SK-N-SH treated with all-trans-retinoic acid at 6 μM for 48 hours (cell line): Measurements from ENCODE around the gene PTPRCAP.
A peak's percentile ranks its signal among the peaks of the same experiment; 100 is the strongest.
"Not testable (repeated sequence)": the region's sequence is repeated elsewhere in the genome, so short reads cannot be mapped to it uniquely, and the experiment has no call there.

Experiments used
- ATAC-seq: fragments of 200-7000 bp; cut with Tn5 transposase; 3 replicates; pipeline ENCODE4 v1.9.1; 2020; ENCODE audit warnings: mild to moderate bottlenecking, moderate library complexity
- ARNTL ChIP-seq: fragments of 450-650 bp; formaldehyde crosslinking; IDR thresholded peaks from 2 replicates; pipeline ENCODE4 v1.5.0; 2020; ENCODE audit warnings: low read depth, mild to moderate bottlenecking, moderate library complexity, borderline replicate concordance
- CSDC2 ChIP-seq: fragments of 250-450 bp; sonication (Bioruptor Pico); IDR thresholded peaks from 2 replicates; pipeline ENCODE4 v1.5.0; 2020; ENCODE audit warnings: mild to moderate bottlenecking, moderate library complexity
- ESRRG ChIP-seq: fragments of 250-450 bp; sonication (Bioruptor Pico); IDR thresholded peaks from 2 replicates; pipeline ENCODE4 v1.6.1; 2021; ENCODE audit warnings: mild to moderate bottlenecking
- ISL1 ChIP-seq: fragments of 250-450 bp; sonication (Bioruptor Pico); IDR thresholded peaks from 2 replicates; pipeline ENCODE4 v2.1.2; 2022; ENCODE audit warnings: mild to moderate bottlenecking, moderate library complexity
- OSR1 ChIP-seq: fragments of 250-450 bp; sonication (Bioruptor Pico); IDR thresholded peaks from 2 replicates; pipeline ENCODE4 v1.8.0; 2022; ENCODE audit warnings: moderate library complexity, mild to moderate bottlenecking, inconsistent platforms
- POU6F1 ChIP-seq: fragments of 250-450 bp; sonication (Bioruptor Pico); IDR thresholded peaks from 2 replicates; pipeline ENCODE4 v1.8.0; 2021; ENCODE audit warnings: low read depth, mild to moderate bottlenecking, moderate library complexity, borderline replicate concordance
- RARB ChIP-seq: fragments of 250-450 bp; sonication (Bioruptor Pico); IDR thresholded peaks from 2 replicates; pipeline ENCODE4 v1.8.0; 2021; ENCODE audit warnings: mild to moderate bottlenecking, moderate library complexity
- SNAI2 ChIP-seq: fragments of 250-450 bp; sonication (Bioruptor Pico); IDR thresholded peaks from 2 replicates; pipeline ENCODE4 v1.5.0; 2020; ENCODE audit warnings: mild to moderate bottlenecking, moderate library complexity
- TCF4 ChIP-seq: fragments of 250-450 bp; sonication (Bioruptor Pico); IDR thresholded peaks from 2 replicates; pipeline ENCODE4 v1.8.0; 2021; ENCODE audit warnings: mild to moderate bottlenecking, moderate library complexity, borderline replicate concordance
- ZC3H10 ChIP-seq: fragments of 250-450 bp; sonication (Bioruptor Pico); IDR thresholded peaks from 2 replicates; pipeline ENCODE4 v1.5.1; 2021; ENCODE audit warnings: mild to moderate bottlenecking, moderate library complexity
- ZFP3 ChIP-seq: fragments of 250-450 bp; sonication (Bioruptor Pico); IDR thresholded peaks from 2 replicates; pipeline ENCODE4 v1.5.0; 2020; ENCODE audit warnings: mild to moderate bottlenecking, moderate library complexity
- ZFP30 ChIP-seq: fragments of 450-650 bp; formaldehyde crosslinking; IDR thresholded peaks from 2 replicates; pipeline ENCODE4 v1.5.0; 2022; ENCODE audit warnings: mild to moderate bottlenecking, moderate library complexity
- ZNF70 ChIP-seq: fragments of 450-650 bp; formaldehyde crosslinking; IDR thresholded peaks from 2 replicates; pipeline ENCODE4 v1.5.0; 2020; ENCODE audit warnings: mild to moderate bottlenecking, moderate library complexity
- ZNF8 ChIP-seq: fragments of 450-650 bp; formaldehyde crosslinking; IDR thresholded peaks from 2 replicates; pipeline ENCODE4 v1.5.0; 2020; ENCODE audit warnings: mild to moderate bottlenecking, moderate library complexity
- TF ChIP-seq, protein P1 (sequence below): fragments of 250-450 bp; sonication (Bioruptor Pico); IDR thresholded peaks from 2 replicates; pipeline ENCODE4 v1.5.0; 2020; ENCODE audit warnings: mild to moderate bottlenecking, moderate library complexity
- TF ChIP-seq, protein P2 (sequence below): fragments of 250-450 bp; sonication (Bioruptor Pico); IDR thresholded peaks from 2 replicates; pipeline ENCODE4 v1.8.0; 2020; ENCODE audit warnings: mild to moderate bottlenecking, moderate library complexity, borderline replicate concordance
- TF ChIP-seq, protein P3 (sequence below): fragments of 250-450 bp; sonication (Bioruptor Pico); IDR thresholded peaks from 2 replicates; pipeline ENCODE4 v1.5.1; 2021; ENCODE audit warnings: mild to moderate bottlenecking, moderate library complexity

PTPRCAP gene

GRCh38 chr11:67405688-67406339 is 31.7 kb downstream of the PTPRCAP start (continued):
- TF ChIP-seq, protein P1, sequence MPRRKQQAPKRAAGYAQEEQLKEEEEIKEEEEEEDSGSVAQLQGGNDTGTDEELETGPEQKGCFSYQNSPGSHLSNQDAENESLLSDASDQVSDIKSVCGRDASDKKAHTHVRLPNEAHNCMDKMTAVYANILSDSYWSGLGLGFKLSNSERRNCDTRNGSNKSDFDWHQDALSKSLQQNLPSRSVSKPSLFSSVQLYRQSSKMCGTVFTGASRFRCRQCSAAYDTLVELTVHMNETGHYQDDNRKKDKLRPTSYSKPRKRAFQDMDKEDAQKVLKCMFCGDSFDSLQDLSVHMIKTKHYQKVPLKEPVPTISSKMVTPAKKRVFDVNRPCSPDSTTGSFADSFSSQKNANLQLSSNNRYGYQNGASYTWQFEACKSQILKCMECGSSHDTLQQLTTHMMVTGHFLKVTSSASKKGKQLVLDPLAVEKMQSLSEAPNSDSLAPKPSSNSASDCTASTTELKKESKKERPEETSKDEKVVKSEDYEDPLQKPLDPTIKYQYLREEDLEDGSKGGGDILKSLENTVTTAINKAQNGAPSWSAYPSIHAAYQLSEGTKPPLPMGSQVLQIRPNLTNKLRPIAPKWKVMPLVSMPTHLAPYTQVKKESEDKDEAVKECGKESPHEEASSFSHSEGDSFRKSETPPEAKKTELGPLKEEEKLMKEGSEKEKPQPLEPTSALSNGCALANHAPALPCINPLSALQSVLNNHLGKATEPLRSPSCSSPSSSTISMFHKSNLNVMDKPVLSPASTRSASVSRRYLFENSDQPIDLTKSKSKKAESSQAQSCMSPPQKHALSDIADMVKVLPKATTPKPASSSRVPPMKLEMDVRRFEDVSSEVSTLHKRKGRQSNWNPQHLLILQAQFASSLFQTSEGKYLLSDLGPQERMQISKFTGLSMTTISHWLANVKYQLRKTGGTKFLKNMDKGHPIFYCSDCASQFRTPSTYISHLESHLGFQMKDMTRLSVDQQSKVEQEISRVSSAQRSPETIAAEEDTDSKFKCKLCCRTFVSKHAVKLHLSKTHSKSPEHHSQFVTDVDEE (CRISPR knock-in tag): no peak
- TF ChIP-seq ISL1: no peak
- TF ChIP-seq SNAI2 (CRISPR knock-in tag): no peak
- TF ChIP-seq, protein P2, sequence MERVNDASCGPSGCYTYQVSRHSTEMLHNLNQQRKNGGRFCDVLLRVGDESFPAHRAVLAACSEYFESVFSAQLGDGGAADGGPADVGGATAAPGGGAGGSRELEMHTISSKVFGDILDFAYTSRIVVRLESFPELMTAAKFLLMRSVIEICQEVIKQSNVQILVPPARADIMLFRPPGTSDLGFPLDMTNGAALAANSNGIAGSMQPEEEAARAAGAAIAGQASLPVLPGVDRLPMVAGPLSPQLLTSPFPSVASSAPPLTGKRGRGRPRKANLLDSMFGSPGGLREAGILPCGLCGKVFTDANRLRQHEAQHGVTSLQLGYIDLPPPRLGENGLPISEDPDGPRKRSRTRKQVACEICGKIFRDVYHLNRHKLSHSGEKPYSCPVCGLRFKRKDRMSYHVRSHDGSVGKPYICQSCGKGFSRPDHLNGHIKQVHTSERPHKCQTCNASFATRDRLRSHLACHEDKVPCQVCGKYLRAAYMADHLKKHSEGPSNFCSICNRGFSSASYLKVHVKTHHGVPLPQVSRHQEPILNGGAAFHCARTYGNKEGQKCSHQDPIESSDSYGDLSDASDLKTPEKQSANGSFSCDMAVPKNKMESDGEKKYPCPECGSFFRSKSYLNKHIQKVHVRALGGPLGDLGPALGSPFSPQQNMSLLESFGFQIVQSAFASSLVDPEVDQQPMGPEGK (CRISPR knock-in tag): no peak

GRCh38 chr11:67405196-67405567 is 32.3 kb downstream of the PTPRCAP start:
- ATAC-seq: no peak
- TF ChIP-seq RARB (CRISPR knock-in tag) (no peak), ZC3H10 (CRISPR knock-in tag) (no peak), SNAI2 (CRISPR knock-in tag) (no peak), ARNTL (no peak), CSDC2 (CRISPR knock-in tag) (no peak)

DNA sequence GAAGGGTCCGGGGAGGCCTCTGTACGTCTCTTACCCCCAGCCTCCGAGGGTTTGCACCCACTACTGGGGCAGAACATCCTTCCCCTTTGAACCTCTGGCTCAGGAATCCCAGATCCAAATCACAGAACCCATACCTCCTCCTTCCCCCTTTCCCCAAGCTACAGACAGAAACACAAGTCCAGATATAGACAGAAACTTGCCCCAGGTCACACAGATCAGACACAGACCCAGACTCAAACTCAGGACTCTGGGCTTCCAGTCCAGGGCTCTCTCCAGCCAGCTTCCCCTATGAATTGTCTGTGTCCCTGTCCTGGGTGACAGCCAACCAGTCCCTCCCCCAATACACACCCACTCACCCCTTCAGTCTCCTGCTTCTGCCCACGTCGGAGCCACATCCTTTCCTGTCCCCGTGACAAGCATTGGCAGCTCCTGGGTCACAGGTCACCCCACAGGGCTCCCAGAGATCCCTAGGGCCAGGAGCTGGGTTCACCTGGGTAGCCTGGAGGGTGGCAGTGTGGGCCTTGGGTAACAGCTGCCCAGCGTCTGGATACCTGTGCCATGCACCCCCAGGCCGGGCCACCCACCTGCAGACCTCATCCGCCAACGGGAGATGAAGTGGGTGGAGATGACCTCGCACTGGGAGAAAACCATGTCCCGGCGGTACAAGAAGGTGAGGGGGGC is 32.8 kb downstream of the PTPRCAP start:
- no peak for ATAC-seq
- TF ChIP-seq TCF4 (CRISPR knock-in tag) (no peak), ZNF70 (no peak), ZNF8 (no peak), ZFP3 (CRISPR knock-in tag) (no peak)

GRCh38 chr11:67403085-67403484 is 34.4 kb downstream of the PTPRCAP start:
- not testable (repeated sequence) for ATAC-seq

DNA sequence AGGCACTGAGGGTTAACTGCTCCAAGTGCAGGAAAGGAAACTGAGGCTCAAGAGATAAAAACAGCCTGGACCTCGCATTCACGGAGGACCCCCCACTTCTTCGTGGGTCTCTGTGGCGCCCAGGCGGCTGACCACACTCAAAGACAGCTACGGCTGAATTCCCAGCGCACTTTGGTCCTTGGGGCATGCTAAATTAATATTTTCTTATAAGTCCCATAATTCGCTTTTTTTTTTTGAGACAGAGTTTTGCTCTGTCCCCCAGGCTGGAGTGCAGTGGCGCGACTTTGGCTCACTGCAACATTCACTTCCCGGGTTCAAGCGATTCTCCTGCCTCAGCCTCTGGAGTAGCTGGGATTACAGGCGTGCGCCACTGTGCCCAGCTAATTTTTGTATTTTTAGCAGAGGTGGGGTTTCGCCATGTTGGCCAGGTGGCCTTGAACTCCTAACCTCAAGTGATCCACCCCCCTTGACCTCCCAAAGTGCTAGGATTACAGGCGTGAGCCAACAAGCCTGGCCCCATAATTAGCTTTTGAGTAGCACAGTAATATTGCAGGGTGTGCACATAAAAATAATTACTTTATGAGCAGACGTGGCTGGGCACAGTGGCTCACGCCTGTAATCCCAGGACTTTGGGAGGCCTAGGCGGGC is 35.2 kb downstream of the PTPRCAP start:
- not testable (repeated sequence) for ATAC-seq

GRCh38 chr11:67401495-67402191 is 35.8 kb downstream of the PTPRCAP start, which contains the start of gene PPP1CA:
PPP1CA (minus strand) TSS chr11:67401858; CDS start chr11:67401782, 76 bp downstream.
- peak; percentile 81 for ATAC-seq
- TF ChIP-seq, protein P2 (CRISPR knock-in tag): no peak
- TF ChIP-seq, protein P3, sequence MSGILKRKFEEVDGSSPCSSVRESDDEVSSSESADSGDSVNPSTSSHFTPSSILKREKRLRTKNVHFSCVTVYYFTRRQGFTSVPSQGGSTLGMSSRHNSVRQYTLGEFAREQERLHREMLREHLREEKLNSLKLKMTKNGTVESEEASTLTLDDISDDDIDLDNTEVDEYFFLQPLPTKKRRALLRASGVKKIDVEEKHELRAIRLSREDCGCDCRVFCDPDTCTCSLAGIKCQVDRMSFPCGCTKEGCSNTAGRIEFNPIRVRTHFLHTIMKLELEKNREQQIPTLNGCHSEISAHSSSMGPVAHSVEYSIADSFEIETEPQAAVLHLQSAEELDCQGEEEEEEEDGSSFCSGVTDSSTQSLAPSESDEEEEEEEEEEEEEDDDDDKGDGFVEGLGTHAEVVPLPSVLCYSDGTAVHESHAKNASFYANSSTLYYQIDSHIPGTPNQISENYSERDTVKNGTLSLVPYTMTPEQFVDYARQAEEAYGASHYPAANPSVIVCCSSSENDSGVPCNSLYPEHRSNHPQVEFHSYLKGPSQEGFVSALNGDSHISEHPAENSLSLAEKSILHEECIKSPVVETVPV (CRISPR knock-in tag): no peak
- TF ChIP-seq ZFP30 (CRISPR knock-in tag) (no peak), POU6F1 (CRISPR knock-in tag) (no peak), ZNF70 (no peak), ARNTL (no peak), TCF4 (CRISPR knock-in tag) (no peak), OSR1 (CRISPR knock-in tag) (no peak), ZNF8 (no peak), ESRRG (no peak), ZFP3 (CRISPR knock-in tag) (no peak), ISL1 (no peak)
- TF ChIP-seq, protein P1 (CRISPR knock-in tag): no peak
